Activated CD4-positive, CD25-positive, alpha-beta regulatory T cell treated with anti-CD3 and anti-CD28 coated beads, Interleukin-2, amount 50 U/mL, for 72 hours (primary cell): ENCODE results near the gene UHMK1.
A peak's percentile ranks its signal among the peaks of the same experiment; 100 is the strongest.
"Not testable (repeated sequence)": the region's sequence is repeated elsewhere in the genome, so short reads cannot be mapped to it uniquely, and the experiment has no call there.

Experiments used
- DNase-seq: peaks from one replicate; pipeline ENCODE4 v3.0.0; 2021

UHMK1 gene

GRCh38 chr1:162497723-162498495 lies at the start of gene UHMK1:
Gene UHMK1 (plus strand): TSS chr1:162497818. CDS start chr1:162498001, 183 bp downstream.
- DNase-seq, result peak; percentile 80

GRCh38 chr1:162454361-162454760 lies 43.3 kb upstream of the UHMK1 start:
- DNase-seq, result not testable (repeated sequence)

- DNase-seq, result no peak
These were observed 41.3 kb upstream of the UHMK1 start for GRCh38 chr1:162456323-162456722.

- DNase-seq, result no peak
These were observed 39.4 kb upstream of the UHMK1 start for GRCh38 chr1:162458236-162458635.

- DNase-seq, result not testable (repeated sequence)
These were observed 35.2 kb upstream of the UHMK1 start for GRCh38 chr1:162462425-162462824.

- no peak for DNase-seq
These were observed 34.6 kb upstream of the UHMK1 start for GRCh38 chr1:162463021-162463420.

- DNase-seq, result no peak
These were observed 30.8 kb upstream of the UHMK1 start for GRCh38 chr1:162466797-162467196.

GRCh38 chr1:162470216-162470615 lies 27.4 kb upstream of the UHMK1 start:
- DNase-seq, result no peak

- DNase-seq, result no peak
These were observed 26.2 kb upstream of the UHMK1 start for GRCh38 chr1:162471290-162471853.

- DNase-seq, result no peak
These were observed 22.5 kb upstream of the UHMK1 start for GRCh38 chr1:162475089-162475488.

GRCh38 chr1:162475539-162476185 lies 22.0 kb upstream of the UHMK1 start:
- no peak for DNase-seq

GRCh38 chr1:162476620-162477019 lies 21.0 kb upstream of the UHMK1 start:
- no peak for DNase-seq

- no peak for DNase-seq
These were observed 12.4 kb upstream of the UHMK1 start for GRCh38 chr1:162485236-162485635.

- DNase-seq, result no peak
These were observed 10.4 kb upstream of the UHMK1 start for GRCh38 chr1:162487241-162487640.

GRCh38 chr1:162488219-162488618 lies 9.4 kb upstream of the UHMK1 start:
- DNase-seq, result no peak

- DNase-seq, result not testable (repeated sequence)
These were observed 1.9 kb upstream of the UHMK1 start for GRCh38 chr1:162495531-162496233.

- DNase-seq, result no peak
These were observed 405 bp upstream of the UHMK1 start for GRCh38 chr1:162497104-162497722.

GRCh38 chr1:162498496-162498810 lies 835 bp downstream of the UHMK1 start:
- no peak for DNase-seq

- DNase-seq, result no peak
These were observed 3.2 kb downstream of the UHMK1 start for GRCh38 chr1:162500805-162501204.

- DNase-seq, result no peak
These were observed 4.5 kb downstream of the UHMK1 start for GRCh38 chr1:162502077-162502476.

- DNase-seq, result no peak
These were observed 5.3 kb downstream of the UHMK1 start for GRCh38 chr1:162502928-162503327.

- DNase-seq, result no peak
These were observed 29.7 kb downstream of the UHMK1 start for GRCh38 chr1:162527314-162527713.

GRCh38 chr1:162530307-162530987 lies 32.8 kb downstream of the UHMK1 start:
- no peak for DNase-seq
